ENCODE measurements around the gene CREB5.

Gene CREB5

DNA sequence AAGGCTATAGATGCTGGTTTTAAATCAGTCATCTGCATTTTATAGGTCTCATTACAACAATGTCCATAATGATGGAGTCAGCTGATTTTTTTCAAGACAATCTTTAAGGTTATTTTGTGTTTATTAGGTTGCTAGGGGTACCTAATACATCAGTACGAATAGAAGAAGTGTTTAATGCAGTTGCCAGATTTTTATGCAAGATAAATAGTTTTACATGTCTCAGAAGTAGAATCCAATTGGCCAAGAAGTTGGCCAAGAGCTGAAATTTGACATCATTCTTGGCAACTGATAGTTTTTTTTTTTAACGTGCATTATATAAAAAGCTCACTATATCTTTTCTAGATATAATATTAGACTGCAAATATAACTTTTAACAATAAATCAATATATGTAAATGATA, 337.3 kb downstream of the CREB5 start:
- H3K4me3 ChIP-seq (replicated peaks; ENCODE audit: low read depth, low read length), result no peak overlapping the region
- TF ChIP-seq, protein P1, sequence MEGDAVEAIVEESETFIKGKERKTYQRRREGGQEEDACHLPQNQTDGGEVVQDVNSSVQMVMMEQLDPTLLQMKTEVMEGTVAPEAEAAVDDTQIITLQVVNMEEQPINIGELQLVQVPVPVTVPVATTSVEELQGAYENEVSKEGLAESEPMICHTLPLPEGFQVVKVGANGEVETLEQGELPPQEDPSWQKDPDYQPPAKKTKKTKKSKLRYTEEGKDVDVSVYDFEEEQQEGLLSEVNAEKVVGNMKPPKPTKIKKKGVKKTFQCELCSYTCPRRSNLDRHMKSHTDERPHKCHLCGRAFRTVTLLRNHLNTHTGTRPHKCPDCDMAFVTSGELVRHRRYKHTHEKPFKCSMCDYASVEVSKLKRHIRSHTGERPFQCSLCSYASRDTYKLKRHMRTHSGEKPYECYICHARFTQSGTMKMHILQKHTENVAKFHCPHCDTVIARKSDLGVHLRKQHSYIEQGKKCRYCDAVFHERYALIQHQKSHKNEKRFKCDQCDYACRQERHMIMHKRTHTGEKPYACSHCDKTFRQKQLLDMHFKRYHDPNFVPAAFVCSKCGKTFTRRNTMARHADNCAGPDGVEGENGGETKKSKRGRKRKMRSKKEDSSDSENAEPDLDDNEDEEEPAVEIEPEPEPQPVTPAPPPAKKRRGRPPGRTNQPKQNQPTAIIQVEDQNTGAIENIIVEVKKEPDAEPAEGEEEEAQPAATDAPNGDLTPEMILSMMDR (IDR thresholded peaks at IDR 0.05; ENCODE audit: insufficient read depth, low read length, poor library complexity, severe bottlenecking), result no peak
- no peaks in the 10 kb centered on the region for H3K27me3 ChIP-seq (replicated peaks; ENCODE audit: control insufficient read depth, insufficient read depth, low read length)
- H3K36me3 ChIP-seq (ENCODE audit: control insufficient read depth, insufficient read depth, low read length), result no peaks in the 10 kb centered on the region
- DNase-seq (ENCODE audit: extremely low read depth, insufficient read length), result no peak

DNA sequence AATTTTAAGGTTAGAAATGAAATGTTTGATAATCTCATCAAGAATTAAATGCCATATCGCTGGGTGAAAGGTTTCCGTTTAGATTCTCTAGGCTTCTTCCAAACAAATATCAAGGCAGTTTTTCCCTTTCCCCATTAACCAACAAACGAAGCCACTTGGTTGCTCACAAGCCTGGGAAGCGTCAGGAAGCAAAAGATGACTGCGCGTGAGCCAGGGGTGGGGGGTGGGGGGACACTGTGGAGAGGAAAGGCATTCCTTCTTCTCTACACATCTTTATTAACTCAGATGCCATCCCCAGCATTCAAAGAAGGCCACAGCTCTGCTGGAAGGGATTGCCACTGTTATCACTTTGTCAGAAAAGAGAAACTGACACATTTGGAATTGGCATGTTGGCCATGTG, 338.7 kb downstream of the CREB5 start:
- DNase-seq (ENCODE audit: extremely low read depth, insufficient read length), result no peak
- Histone ChIP-seq H3K36me3 (ENCODE audit: control insufficient read depth, insufficient read depth, low read length) (no peaks in the 10 kb centered on the region), H3K27me3 (replicated peaks; ENCODE audit: control insufficient read depth, insufficient read depth, low read length) (no peaks in the 10 kb centered on the region), H3K4me3 (replicated peaks; ENCODE audit: low read depth, low read length) (no peak overlapping the region)
- TF ChIP-seq, protein P1 (IDR thresholded peaks at IDR 0.05; ENCODE audit: insufficient read depth, low read length, poor library complexity, severe bottlenecking), result no peak

DNA sequence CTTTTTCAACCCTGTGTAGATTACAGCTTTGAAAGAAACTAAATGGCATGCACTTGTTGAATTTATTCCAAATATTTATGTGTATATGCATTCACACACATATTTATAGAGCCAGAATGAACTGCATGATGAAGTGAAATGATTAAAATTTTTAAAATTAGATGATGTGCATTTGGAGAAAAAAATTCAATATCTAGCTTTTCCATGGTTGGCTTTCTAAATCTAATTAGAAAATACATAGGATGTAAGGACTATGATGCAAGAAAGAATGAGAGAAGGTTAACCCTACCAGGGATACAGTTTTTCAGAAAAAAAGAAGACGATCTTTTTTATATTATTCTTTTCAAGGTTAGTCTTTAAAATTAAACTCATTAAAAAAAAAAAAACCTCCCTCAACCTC, 341.3 kb downstream of the CREB5 start:
- H3K4me3 ChIP-seq (replicated peaks; ENCODE audit: low read depth, low read length), result no peak overlapping the region
- TF ChIP-seq, protein P1 (IDR thresholded peaks at IDR 0.05; ENCODE audit: insufficient read depth, low read length, poor library complexity, severe bottlenecking), result no peak
- no peaks in the 10 kb centered on the region for H3K36me3 ChIP-seq (ENCODE audit: control insufficient read depth, insufficient read depth, low read length)
- H3K27me3 ChIP-seq (replicated peaks; ENCODE audit: control insufficient read depth, insufficient read depth, low read length), result no peaks in the 10 kb centered on the region
- no peak for DNase-seq (ENCODE audit: extremely low read depth, insufficient read length)

DNA sequence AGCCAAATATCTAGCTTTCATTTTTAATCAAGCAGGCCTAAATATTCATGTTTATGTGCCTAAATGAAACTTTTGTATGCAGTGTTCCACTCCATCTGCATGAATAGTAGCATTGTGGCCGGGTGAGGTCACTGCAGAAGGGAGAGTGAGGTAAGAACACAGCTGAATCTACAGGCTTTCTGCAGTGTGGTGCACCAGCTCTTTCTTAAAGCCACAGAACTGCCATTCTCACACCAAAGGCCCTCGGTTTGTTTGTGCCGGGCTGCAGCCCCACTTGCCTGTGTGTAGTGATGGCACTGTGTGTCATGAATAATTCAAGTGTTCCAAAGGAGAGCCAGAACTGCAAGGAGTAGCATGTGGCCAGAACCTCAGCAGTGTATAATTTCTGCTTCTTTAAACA, 341.7 kb downstream of the CREB5 start:
- no peak for DNase-seq (ENCODE audit: extremely low read depth, insufficient read length)
- no peaks in the 10 kb centered on the region for H3K36me3 ChIP-seq (ENCODE audit: control insufficient read depth, insufficient read depth, low read length)
- TF ChIP-seq, protein P1 (IDR thresholded peaks at IDR 0.05; ENCODE audit: insufficient read depth, low read length, poor library complexity, severe bottlenecking), result peak; percentile 22
- H3K4me3 ChIP-seq (replicated peaks; ENCODE audit: low read depth, low read length), result no peak overlapping the region
- no peaks in the 10 kb centered on the region for H3K27me3 ChIP-seq (replicated peaks; ENCODE audit: control insufficient read depth, insufficient read depth, low read length)

DNA sequence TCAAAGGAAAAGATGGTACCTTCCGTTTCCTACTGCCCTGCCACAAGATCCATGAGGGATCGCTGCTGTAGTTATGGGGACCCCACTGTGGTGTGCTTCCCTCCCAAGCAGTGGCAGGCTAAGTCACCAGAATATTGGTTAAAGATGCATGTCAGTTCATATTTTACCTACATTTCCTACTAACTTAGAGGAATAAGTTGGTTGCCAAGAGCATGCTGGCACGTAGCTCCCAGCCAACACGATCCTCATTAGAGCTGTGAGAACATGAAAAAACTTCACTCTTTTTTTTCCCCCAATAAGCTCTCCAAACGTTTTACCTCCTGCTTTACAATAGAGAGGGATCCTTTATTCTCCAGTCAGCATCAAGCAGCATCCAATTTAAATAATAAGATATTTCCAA, 342.1 kb downstream of the CREB5 start:
- Histone ChIP-seq H3K4me3 (replicated peaks; ENCODE audit: low read depth, low read length) (no peak overlapping the region), H3K36me3 (ENCODE audit: control insufficient read depth, insufficient read depth, low read length) (no peaks in the 10 kb centered on the region), H3K27me3 (replicated peaks; ENCODE audit: control insufficient read depth, insufficient read depth, low read length) (no peaks in the 10 kb centered on the region)
- TF ChIP-seq, protein P1 (IDR thresholded peaks at IDR 0.05; ENCODE audit: insufficient read depth, low read length, poor library complexity, severe bottlenecking), result no peak
- no peak for DNase-seq (ENCODE audit: extremely low read depth, insufficient read length)

DNA sequence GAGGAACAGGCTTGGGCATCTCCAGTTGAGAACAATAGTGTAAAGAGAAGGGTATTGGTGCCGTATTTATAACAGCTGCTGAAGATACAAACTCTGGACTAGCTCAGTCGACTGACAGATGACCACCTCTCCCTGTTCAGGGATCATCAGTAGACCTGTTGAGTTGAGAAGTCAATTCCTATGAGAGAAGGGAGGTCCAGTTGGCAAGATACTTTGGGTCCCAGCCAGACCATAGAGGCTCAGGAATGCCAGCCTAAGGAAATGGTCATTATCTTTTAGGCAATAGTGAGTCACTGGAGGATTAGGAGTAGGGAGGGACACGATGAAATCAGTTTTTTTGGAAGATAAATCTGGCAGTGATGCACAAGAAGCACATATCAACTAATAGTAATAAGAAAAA, 342.9 kb downstream of the CREB5 start:
- Histone ChIP-seq H3K36me3 (ENCODE audit: control insufficient read depth, insufficient read depth, low read length) (no peaks in the 10 kb centered on the region), H3K4me3 (replicated peaks; ENCODE audit: low read depth, low read length) (no peak overlapping the region), H3K27me3 (replicated peaks; ENCODE audit: control insufficient read depth, insufficient read depth, low read length) (no peaks in the 10 kb centered on the region)
- no peak for DNase-seq (ENCODE audit: extremely low read depth, insufficient read length)
- TF ChIP-seq, protein P1 (IDR thresholded peaks at IDR 0.05; ENCODE audit: insufficient read depth, low read length, poor library complexity, severe bottlenecking), result no peak

All from GM06990 (cell line).